DOHH2 (cell line): ENCODE measurements around the gene KCNS1.

Experiments used
- EZH2phosphoT487 ChIP-seq: fragments of 200-600 bp; sonication (generic); IDR thresholded peaks from 2 replicates; pipeline ENCODE4 v1.6.1; 2017; ENCODE audit warnings: borderline replicate concordance, mild to moderate bottlenecking, antibody characterized with exemption, low read length, moderate library complexity, mixed read lengths
- TF ChIP-seq, protein P1 (sequence below): fragments of 200-600 bp; sonication (generic); IDR thresholded peaks from one replicate; pipeline ENCODE4 v1.5.1; 2014; ENCODE audit warnings: antibody characterized with exemption, mild to moderate bottlenecking, low read depth, low read length; ENCODE audit not compliant: poor library complexity, severe bottlenecking

DNA sequence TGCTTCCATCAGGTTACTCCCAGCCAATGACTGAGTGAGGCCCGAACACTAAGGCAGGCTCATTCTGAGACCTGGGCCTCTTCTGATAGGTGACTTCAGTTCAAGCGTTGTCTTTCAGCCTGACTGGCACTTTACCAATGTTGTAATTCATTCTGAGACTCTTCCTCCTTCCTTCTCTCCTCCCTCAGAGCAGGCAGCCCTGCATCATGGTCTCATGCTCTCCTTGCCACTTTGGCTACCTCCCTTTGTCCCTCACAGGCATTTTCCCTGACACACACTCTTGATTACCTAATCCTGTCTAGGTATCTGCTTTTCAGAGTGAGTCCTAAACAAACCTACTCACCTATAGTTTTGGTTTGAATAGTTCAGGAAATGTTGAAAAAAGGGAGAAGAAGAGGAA lies 36.0 kb upstream of the KCNS1 start:
- TF ChIP-seq, protein P1, sequence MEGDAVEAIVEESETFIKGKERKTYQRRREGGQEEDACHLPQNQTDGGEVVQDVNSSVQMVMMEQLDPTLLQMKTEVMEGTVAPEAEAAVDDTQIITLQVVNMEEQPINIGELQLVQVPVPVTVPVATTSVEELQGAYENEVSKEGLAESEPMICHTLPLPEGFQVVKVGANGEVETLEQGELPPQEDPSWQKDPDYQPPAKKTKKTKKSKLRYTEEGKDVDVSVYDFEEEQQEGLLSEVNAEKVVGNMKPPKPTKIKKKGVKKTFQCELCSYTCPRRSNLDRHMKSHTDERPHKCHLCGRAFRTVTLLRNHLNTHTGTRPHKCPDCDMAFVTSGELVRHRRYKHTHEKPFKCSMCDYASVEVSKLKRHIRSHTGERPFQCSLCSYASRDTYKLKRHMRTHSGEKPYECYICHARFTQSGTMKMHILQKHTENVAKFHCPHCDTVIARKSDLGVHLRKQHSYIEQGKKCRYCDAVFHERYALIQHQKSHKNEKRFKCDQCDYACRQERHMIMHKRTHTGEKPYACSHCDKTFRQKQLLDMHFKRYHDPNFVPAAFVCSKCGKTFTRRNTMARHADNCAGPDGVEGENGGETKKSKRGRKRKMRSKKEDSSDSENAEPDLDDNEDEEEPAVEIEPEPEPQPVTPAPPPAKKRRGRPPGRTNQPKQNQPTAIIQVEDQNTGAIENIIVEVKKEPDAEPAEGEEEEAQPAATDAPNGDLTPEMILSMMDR = no peak
- no peak for TF ChIP-seq EZH2phosphoT487
